GM21515 (cell line): Measurements from ENCODE around the gene TAS2R38.

Experiments
- ATAC-seq: cut with Tn5 transposase; IDR thresholded peaks from one replicate; pipeline ENCODE4 v1.9.1; 2021; ENCODE audit not compliant: unreplicated experiment

The TAS2R38 gene

GRCh38 chr7:141976524-141977245 is 3.1 kb upstream of the TAS2R38 start:
- no peak for ATAC-seq

- peak; percentile 80 for ATAC-seq
Observed at GRCh38 chr7:141975806-141976523, 2.4 kb upstream of the TAS2R38 start.

- ATAC-seq: no peak
Observed at GRCh38 chr7:141974831-141975230, 1.3 kb upstream of the TAS2R38 start.

- no peak for ATAC-seq
Observed at GRCh38 chr7:141960687-141961422, 12.7 kb downstream of the TAS2R38 start.

GRCh38 chr7:141956084-141956483 is 17.5 kb downstream of the TAS2R38 start:
- no peak for ATAC-seq

GRCh38 chr7:141954334-141954733 is 19.2 kb downstream of the TAS2R38 start:
- ATAC-seq: no peak

- ATAC-seq: no peak
Observed at GRCh38 chr7:141952461-141952860, 21.1 kb downstream of the TAS2R38 start.

GRCh38 chr7:141950806-141951205 is 22.8 kb downstream of the TAS2R38 start:
- no peak for ATAC-seq

- ATAC-seq: no peak
Observed at GRCh38 chr7:141949911-141950310, 23.7 kb downstream of the TAS2R38 start.

- ATAC-seq: no peak
Observed at GRCh38 chr7:141949451-141949850, 24.1 kb downstream of the TAS2R38 start.

- ATAC-seq: no peak
Observed at GRCh38 chr7:141949021-141949420, 24.6 kb downstream of the TAS2R38 start.

GRCh38 chr7:141946796-141947195 is 26.8 kb downstream of the TAS2R38 start, which contains the start of gene CLEC5A:
Gene CLEC5A, minus strand, starts transcription at chr7:141946974. Its CDS starts 682 bp downstream, at chr7:141946292.
- ATAC-seq: no peak

GRCh38 chr7:141945356-141945755 is 28.2 kb downstream of the TAS2R38 start:
- ATAC-seq: no peak

- no peak for ATAC-seq
Observed at GRCh38 chr7:141944811-141945210, 28.8 kb downstream of the TAS2R38 start.

GRCh38 chr7:141943846-141944245 is 29.7 kb downstream of the TAS2R38 start:
- no peak for ATAC-seq

GRCh38 chr7:141941075-141941474 is 32.5 kb downstream of the TAS2R38 start:
- ATAC-seq: no peak

- no peak for ATAC-seq
Observed at GRCh38 chr7:141930211-141930610, 43.4 kb downstream of the TAS2R38 start.

- no peak for ATAC-seq
Observed at GRCh38 chr7:141928845-141929195, 44.8 kb downstream of the TAS2R38 start.

- no peak for ATAC-seq
Observed at GRCh38 chr7:141928146-141928844, 45.3 kb downstream of the TAS2R38 start.
